Measurements from ENCODE around the gene UBTD2. TPM values are rescaled to one million over a fixed set of nuclear protein-coding genes. Genes with fewer than 3 reads are reported as not detected.
A peak's percentile ranks its signal among the peaks of the same experiment; 100 is the strongest.

Gene UBTD2
- total RNA-seq, 4 donors from 2014 or later: 21.6 to 38.2 (median 25.2) TPM

DNA sequence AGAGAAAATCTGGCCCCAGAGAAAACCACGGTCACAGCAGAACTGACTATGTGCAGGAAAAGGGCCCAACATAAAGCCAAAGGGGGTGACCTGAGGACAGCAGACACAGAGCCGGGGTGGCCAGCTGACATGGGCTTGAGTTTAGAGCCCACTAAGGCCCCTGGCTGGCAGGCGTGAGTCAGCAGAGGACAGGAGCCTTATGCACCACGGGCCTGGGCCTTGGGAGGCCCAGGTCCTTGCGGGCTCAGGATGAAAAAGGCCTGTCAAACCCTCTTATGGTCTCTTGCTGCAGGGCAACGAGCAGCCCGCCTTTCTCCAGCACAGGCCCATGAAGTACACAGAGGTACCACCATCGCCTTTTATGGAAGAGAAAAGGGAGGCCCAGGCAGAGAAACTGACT is 115.3 kb downstream of the UBTD2 start:
- TF ChIP-seq POLR2A (IDR thresholded peaks at IDR 0.05): no peak
- TF ChIP-seq, protein P1, sequence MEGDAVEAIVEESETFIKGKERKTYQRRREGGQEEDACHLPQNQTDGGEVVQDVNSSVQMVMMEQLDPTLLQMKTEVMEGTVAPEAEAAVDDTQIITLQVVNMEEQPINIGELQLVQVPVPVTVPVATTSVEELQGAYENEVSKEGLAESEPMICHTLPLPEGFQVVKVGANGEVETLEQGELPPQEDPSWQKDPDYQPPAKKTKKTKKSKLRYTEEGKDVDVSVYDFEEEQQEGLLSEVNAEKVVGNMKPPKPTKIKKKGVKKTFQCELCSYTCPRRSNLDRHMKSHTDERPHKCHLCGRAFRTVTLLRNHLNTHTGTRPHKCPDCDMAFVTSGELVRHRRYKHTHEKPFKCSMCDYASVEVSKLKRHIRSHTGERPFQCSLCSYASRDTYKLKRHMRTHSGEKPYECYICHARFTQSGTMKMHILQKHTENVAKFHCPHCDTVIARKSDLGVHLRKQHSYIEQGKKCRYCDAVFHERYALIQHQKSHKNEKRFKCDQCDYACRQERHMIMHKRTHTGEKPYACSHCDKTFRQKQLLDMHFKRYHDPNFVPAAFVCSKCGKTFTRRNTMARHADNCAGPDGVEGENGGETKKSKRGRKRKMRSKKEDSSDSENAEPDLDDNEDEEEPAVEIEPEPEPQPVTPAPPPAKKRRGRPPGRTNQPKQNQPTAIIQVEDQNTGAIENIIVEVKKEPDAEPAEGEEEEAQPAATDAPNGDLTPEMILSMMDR (IDR thresholded peaks at IDR 0.05): no peak
- no peaks in the 10 kb centered on the region for H3K27me3 ChIP-seq
- peaks cover 4 to 34% (median 6%) of the 10 kb centered on the region in 4 donors for H3K4me1 ChIP-seq
- no peak for DNase-seq
- no peaks in the 10 kb centered on the region for H3K9me3 ChIP-seq
- no peak overlapping the region for H3K27ac ChIP-seq
- no peaks in the 10 kb centered on the region for H3K36me3 ChIP-seq
- H3K4me3 ChIP-seq: no peak overlapping the region

DNA sequence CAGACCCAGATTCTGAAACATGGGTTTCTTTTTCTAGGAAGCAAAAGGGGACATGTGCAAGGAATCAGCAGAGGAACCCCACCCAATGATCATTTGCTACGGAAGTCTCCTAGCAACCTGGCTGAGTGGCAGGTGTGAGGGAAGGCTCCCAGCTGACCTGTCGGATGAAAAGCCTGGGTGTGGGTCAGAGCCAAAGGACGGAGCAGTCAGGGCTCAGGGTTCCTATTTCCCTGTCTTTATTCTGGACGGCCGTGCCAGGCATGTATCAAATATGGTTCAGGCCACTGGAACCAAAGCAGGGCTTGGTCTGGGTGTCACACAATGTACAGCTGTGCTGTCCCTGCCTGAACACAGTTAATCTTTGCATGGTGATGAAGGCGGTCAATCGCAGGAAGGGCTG is 115.7 kb downstream of the UBTD2 start:
- Histone ChIP-seq H3K27ac (no peak overlapping the region), H3K4me1 (peaks cover 2 to 37% (median 5%) of the 10 kb centered on the region in 4 donors), H3K4me3 (no peak overlapping the region), H3K27me3 (no peaks in the 10 kb centered on the region), H3K36me3 (no peaks in the 10 kb centered on the region), H3K9me3 (no peaks in the 10 kb centered on the region)
- TF ChIP-seq, protein P1 (IDR thresholded peaks at IDR 0.05): no peak
- TF ChIP-seq POLR2A (IDR thresholded peaks at IDR 0.05): no peak
- no peak for DNase-seq

DNA sequence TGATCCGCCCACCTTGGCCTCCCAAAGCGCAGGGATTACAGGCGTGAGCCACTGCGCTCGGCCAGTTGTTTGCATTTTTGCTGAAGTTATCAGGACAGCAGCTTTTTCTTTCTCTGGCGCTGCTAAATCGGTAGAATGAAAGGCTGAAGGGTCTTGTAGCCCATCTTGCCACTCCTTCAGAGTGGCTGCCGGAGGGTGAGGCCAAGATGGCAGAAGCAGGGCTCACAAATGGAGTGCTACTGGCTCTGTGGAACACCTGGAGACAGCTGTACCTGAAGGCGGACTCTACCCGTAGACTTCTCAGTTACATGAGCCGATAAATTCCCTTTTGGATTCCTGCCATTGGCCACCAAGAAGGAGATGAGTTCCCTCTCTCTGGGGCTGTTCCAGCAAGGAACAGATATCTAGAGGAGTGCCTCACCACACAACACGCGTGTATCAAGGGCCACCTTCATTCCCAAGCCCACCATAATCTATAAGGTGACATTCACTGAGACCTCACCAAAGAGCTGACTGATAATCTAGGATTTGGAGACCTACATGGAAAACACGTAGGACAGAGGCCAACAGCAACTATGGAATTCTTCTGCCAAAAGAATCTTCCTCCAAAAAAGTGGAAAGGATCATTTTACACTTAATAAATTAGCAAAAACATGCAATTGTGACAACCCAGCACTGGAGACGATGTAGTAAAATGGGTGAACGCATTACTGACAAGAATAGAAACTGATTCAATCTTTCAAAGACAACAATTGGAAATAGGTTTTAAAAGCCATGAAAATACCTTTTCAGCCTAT is 117.3 kb downstream of the UBTD2 start:
- TF ChIP-seq, protein P1 (IDR thresholded peaks at IDR 0.05): no peak
- no peak for TF ChIP-seq POLR2A (IDR thresholded peaks at IDR 0.05)
- Histone ChIP-seq H3K4me1 (peaks cover 0 to 42% (median 5%) of the 10 kb centered on the region in 4 donors), H3K4me3 (no peak overlapping the region), H3K36me3 (no peaks in the 10 kb centered on the region), H3K27me3 (no peaks in the 10 kb centered on the region), H3K27ac (no peak overlapping the region), H3K9me3 (no peaks in the 10 kb centered on the region)
- no peak for DNase-seq

DNA sequence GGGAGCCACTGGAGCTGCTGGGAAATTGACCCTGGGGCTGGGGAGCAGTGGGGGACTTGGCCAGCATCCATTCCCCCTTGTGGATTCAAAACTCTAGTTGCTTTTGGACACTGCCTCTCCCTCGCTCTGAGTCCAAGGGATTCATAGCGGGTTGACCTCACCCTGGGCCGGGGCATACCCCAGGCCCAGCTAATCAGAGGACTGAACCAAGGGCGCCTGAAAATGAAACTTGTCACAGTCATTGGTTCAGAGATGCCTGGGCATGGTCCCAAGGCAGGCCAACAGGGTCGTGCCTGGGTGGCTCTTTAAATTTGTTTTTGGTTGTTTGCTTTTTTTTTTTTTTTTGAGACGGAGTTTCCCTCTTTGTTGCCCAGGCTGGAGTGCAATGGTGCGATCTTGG is 118.1 kb downstream of the UBTD2 start:
- Histone ChIP-seq H3K27ac (peak overlapping the region in 3 of 4 donors; percentile 54 to 78 (median 75)), H3K27me3 (no peaks in the 10 kb centered on the region), H3K9me3 (no peaks in the 10 kb centered on the region), H3K36me3 (no peaks in the 10 kb centered on the region), H3K4me3 (no peak overlapping the region), H3K4me1 (peaks cover 0 to 42% (median 5%) of the 10 kb centered on the region in 4 donors)
- DNase-seq: no peak
- no peak for TF ChIP-seq POLR2A (IDR thresholded peaks at IDR 0.05)
- TF ChIP-seq, protein P1 (IDR thresholded peaks at IDR 0.05): no peak

DNA sequence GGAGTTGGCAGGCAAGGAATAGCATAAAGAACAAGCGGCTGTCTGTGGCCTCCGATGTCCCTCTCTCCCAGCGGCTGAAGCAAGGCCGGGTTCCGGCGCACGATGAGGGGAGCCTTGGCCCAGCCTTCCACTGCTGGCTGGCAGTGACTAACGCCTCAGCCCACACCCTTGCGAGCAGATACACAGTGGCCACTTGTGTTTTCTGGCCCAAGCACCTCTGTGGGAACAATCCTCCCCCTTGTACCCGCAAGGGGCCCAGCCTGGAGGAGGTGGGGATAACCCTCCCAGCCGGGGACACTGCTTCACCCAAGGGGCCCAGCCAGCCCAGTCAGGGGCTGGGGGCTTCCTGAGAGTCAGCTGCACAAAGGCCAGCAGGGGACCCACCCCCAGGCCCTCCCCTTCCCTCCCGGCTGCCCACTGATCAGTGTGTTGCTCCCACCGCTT is 118.8 kb downstream of the UBTD2 start:
- Histone ChIP-seq H3K27me3 (no peaks in the 10 kb centered on the region), H3K4me1 (peaks cover 0 to 42% (median 5%) of the 10 kb centered on the region in 4 donors), H3K9me3 (no peaks in the 10 kb centered on the region), H3K36me3 (no peaks in the 10 kb centered on the region), H3K4me3 (no peak overlapping the region), H3K27ac (peak overlapping the region in 3 of 4 donors; percentile 54 to 78 (median 75))
- TF ChIP-seq POLR2A (IDR thresholded peaks at IDR 0.05): no peak
- TF ChIP-seq, protein P1 (IDR thresholded peaks at IDR 0.05): no peak
- DNase-seq: no peak
